Measurements from ENCODE around the gene BABAM2.

Gene BABAM2

DNA sequence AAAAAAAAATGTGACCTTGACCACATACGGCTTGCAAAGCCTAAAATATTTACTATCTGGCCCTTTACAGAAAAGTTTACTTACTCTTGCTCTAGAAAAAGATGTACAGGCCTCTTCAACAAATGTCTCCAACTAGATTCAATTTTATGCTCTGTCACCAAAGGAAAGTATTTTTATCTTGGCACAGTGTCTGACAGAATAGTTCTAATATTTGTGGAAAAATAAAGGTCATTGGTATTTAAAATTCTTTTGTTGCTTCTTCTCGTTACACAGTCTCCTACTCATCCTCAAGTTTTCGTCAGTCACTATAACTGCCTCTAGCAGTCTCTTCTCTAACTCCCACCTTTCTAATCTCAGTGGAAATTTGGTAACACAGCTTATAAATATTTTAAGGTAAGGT is 1.7 kb upstream of the BABAM2 start:
- H3K9ac ChIP-seq = no peak overlapping the region
- H3K9me3 ChIP-seq = no peaks in the 10 kb centered on the region
- H3K4me1 ChIP-seq = peaks cover 43% of the 10 kb centered on the region
- H3K4me3 ChIP-seq = no peak overlapping the region
- no peak overlapping the region for H3K27ac ChIP-seq
- H3K36me3 ChIP-seq = no peaks in the 10 kb centered on the region
- H3K27me3 ChIP-seq = no peaks in the 10 kb centered on the region
- no peak overlapping the region for H3K4me2 ChIP-seq
- no peak for TF ChIP-seq Cebpa-rat (IDR thresholded peaks at IDR 0.05)
- H4K20me1 ChIP-seq = no peaks in the 10 kb centered on the region

DNA sequence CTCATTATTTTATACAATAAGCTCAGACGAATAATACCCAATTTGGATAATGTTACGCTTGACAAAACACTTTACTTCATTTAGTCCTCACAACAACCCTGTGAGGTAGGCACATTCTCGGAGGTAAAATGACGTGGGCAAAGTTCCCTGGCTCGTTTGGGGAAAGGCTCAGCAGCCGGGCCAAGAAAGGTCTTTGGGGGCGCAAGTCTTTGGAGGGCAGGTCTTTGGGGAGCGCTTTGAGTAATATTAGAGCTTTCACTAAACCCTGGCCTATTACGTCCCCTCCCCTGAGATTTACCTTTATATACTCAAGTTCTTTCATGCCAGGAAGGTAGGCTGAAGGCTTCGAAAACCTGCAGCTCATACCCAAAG is 769 bp upstream of the BABAM2 start:
- TF ChIP-seq Cebpa-rat (IDR thresholded peaks at IDR 0.05) = no peak
- H3K4me2 ChIP-seq = peak overlapping the region; percentile 93
- H3K9me3 ChIP-seq = no peaks in the 10 kb centered on the region
- H3K36me3 ChIP-seq = peaks cover 8% of the 10 kb centered on the region
- H3K27me3 ChIP-seq = no peaks in the 10 kb centered on the region
- H3K9ac ChIP-seq = peak overlapping the region; percentile 91
- H3K4me1 ChIP-seq = peaks cover 43% of the 10 kb centered on the region
- peak overlapping the region; percentile 85 for H3K4me3 ChIP-seq
- H3K27ac ChIP-seq = peak overlapping the region; percentile 92
- no peaks in the 10 kb centered on the region for H4K20me1 ChIP-seq

DNA sequence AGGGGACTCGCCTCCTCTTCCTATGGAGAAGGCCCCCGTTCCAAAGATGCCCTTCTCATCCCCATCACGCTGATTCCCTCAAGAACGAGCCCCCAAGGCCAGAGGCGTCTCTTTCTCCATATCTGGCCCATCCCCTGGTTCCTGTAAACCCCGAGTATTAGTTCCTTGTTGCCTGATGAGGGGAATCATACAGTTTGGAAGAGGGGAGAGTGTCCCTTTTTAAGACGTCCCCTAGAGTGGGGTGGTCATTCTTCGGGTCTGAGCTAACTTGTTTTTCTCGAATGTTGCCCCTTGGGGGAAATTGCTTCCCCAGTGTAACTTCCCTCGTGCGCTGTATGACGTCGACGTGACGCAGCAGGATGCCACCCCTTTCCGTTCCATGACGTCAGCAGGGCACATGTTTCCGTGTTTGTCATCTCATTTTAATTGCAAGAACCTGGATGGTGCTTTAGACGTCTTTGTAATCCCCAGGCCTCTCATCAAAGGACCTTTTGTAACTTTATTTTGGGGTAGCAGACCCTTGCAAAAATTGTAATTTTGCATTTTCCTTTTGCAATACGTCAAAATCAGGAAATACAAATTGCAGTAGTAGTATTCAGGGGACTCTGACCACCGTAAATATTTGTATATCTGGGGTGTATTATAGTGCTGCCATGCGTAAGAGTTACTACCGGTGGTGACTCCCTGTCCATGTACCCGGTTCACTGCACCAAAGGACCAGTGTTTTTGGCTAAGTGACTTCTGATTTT is 569 bp downstream of the BABAM2 start:
- no peak for TF ChIP-seq Cebpa-rat (IDR thresholded peaks at IDR 0.05)
- peak overlapping the region; percentile 93 for H3K4me2 ChIP-seq
- peak overlapping the region; percentile 91 for H3K9ac ChIP-seq
- H4K20me1 ChIP-seq = no peaks in the 10 kb centered on the region
- peak overlapping the region; percentile 85 for H3K4me3 ChIP-seq
- H3K27me3 ChIP-seq = no peaks in the 10 kb centered on the region
- peaks cover 21% of the 10 kb centered on the region for H3K36me3 ChIP-seq
- H3K4me1 ChIP-seq = peaks cover 43% of the 10 kb centered on the region
- H3K9me3 ChIP-seq = no peaks in the 10 kb centered on the region
- peak overlapping the region; percentile 92 for H3K27ac ChIP-seq

DNA sequence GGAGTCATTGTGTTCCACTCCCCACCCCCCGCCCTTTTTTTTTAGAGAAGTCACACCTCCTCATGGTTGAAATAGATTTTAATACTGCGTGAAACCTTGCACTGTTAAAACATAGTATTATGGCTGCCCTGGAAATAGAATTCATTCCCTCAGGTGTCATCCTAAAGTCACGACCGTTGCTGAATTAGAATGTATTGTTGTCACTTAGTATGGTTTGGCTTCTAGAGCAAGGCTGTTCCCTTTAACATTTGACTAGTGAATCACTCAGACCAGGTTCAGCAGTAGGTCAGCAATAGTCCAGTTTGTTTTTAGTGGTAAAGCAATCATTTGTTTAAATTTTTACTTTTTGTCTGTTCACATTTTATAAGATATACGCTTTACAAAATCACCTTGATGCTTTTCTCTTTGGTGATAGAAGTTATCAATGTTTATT is 1.2 kb downstream of the BABAM2 start:
- no peak for TF ChIP-seq Cebpa-rat (IDR thresholded peaks at IDR 0.05)
- Histone ChIP-seq H3K4me3 (peak overlapping the region; percentile 85), H3K4me1 (peaks cover 43% of the 10 kb centered on the region), H3K36me3 (peaks cover 27% of the 10 kb centered on the region), H3K27me3 (no peaks in the 10 kb centered on the region), H3K4me2 (peak overlapping the region; percentile 93), H3K9me3 (no peaks in the 10 kb centered on the region), H3K9ac (no peak overlapping the region), H3K27ac (no peak overlapping the region), H4K20me1 (no peaks in the 10 kb centered on the region)

DNA sequence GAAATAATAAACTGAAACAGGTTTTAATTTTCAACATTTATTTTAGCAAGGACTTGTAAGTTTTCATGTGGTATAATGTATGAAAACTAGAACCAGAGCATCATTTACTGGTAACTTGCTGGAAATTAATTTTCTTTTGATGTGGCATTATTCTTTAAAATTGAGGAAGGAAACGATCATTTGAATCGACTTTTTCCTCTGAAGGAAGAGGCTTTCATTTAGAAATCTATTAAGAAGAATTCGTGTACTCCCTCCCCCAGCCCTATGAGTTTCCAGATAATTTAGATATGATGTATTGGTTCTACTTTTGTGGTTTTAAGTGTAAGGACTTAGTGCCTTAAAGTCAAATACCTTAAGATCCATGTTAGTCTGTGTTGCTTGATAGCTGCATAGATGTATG is 2.5 kb downstream of the BABAM2 start:
- H3K27ac ChIP-seq = no peak overlapping the region
- peak overlapping the region; percentile 93 for H3K4me2 ChIP-seq

DNA sequence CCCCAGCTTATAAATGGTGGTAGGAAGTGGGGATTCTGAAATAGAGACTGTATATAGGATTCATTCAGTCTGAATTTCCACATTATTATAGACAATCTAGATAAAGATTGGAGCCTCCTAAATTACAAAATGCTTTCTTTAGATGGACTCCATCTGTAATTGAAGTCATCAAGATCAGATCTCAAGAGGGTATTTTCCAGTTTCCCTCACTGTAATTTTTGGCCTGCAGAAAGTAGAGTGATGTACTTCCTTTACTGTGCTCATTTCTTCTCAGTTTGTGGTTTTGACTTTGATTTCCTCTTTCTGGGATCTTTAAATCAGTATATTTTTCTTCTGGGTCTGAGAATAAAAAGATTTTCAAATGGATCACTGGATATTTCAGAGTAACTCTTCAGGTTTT is 7.2 kb downstream of the BABAM2 start:
- H3K9ac ChIP-seq = no peak overlapping the region
- no peak overlapping the region for H3K27ac ChIP-seq
- H4K20me1 ChIP-seq = no peaks in the 10 kb centered on the region
- no peak for TF ChIP-seq Cebpa-rat (IDR thresholded peaks at IDR 0.05)
- H3K4me1 ChIP-seq = peaks cover 25% of the 10 kb centered on the region
- H3K9me3 ChIP-seq = no peaks in the 10 kb centered on the region
- no peaks in the 10 kb centered on the region for H3K27me3 ChIP-seq
- H3K4me2 ChIP-seq = peak overlapping the region; percentile 41
- peaks cover 59% of the 10 kb centered on the region for H3K36me3 ChIP-seq
- no peak overlapping the region for H3K4me3 ChIP-seq

More for the DNA sequence above, 2.5 kb downstream of the BABAM2 start:
- Histone ChIP-seq H3K9me3 (no peaks in the 10 kb centered on the region), H3K4me3 (no peak overlapping the region), H4K20me1 (no peaks in the 10 kb centered on the region), H3K27me3 (no peaks in the 10 kb centered on the region), H3K36me3 (peaks cover 33% of the 10 kb centered on the region), H3K9ac (no peak overlapping the region), H3K4me1 (peaks cover 52% of the 10 kb centered on the region)
- TF ChIP-seq Cebpa-rat (IDR thresholded peaks at IDR 0.05) = no peak

DNA sequence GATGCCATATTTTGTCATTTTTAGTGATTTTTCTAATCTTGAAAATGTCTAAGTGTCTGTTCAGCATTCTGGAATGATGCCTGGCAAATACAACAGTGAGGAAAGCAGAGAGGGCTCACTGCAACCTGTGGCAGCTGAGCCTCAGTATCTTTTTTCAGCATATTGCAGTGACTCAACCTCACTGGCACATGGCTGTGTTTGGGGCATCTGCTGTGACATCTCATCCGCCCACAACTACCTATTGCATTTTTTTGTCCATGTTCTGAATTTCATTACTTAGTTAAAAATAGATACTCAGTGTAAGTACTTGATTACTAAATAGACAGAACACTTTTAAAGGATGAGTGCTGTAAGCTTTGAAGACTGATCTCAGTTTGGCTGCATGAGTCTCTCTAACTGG is 10.7 kb downstream of the BABAM2 start:
- Histone ChIP-seq H3K27me3 (no peaks in the 10 kb centered on the region), H3K36me3 (peaks cover 53% of the 10 kb centered on the region), H3K9me3 (no peaks in the 10 kb centered on the region), H4K20me1 (no peaks in the 10 kb centered on the region; the same call in 1 of the 2 replicates), H3K27ac (no peak overlapping the region), H3K9ac (no peak overlapping the region), H3K4me2 (no peak overlapping the region), H3K4me1 (peaks cover 15% of the 10 kb centered on the region), H3K4me3 (no peak overlapping the region)
- TF ChIP-seq Cebpa-rat (IDR thresholded peaks at IDR 0.05) = no peak

DNA sequence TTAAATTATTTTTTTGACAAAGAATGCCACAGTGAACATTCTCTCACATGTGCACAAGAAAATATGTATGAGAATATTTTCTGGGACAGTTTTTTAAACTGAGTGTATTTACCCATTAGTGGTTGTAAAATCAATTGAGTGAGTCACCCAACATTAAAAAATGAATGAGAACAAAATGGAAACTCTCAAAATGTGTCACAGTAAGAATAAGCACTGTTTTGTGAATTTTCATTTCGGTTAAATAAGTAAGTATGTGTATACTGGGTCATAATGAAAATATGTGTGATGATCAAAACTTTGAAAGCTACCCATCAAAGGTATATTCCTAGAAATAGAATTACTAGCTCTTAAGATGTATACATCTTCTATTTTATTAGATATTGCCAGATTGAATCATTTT is 11.6 kb downstream of the BABAM2 start:
- Histone ChIP-seq H3K4me3 (no peak overlapping the region), H3K4me1 (peaks cover 11% of the 10 kb centered on the region), H3K9ac (no peak overlapping the region), H3K27ac (no peak overlapping the region), H3K27me3 (no peaks in the 10 kb centered on the region), H3K9me3 (no peaks in the 10 kb centered on the region), H3K4me2 (no peak overlapping the region), H3K36me3 (peaks cover 44% of the 10 kb centered on the region), H4K20me1 (no peaks in the 10 kb centered on the region; the same call in 1 of the 2 replicates)
- TF ChIP-seq Cebpa-rat (IDR thresholded peaks at IDR 0.05) = no peak

DNA sequence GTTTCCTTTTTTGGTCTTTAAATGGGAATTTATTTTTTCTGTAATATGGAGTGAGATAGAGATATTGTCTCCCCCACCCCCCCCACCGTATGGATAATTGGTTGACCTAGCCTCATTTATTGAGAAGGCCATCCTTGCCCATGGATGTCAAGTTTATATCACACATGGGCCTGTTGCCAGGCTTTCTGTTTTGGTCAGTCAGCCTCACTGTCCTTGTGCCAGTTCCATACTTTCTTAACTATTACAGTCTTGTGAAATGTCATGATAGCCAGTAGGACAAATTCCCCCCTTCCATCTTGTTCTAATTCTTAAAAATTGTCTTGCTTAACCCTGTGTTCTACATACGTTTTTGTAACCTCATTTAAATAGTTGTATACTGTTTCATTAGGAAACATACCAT is 12.5 kb downstream of the BABAM2 start:
- TF ChIP-seq Cebpa-rat (IDR thresholded peaks at IDR 0.05) = no peak
- Histone ChIP-seq H3K4me3 (no peak overlapping the region), H3K27me3 (no peaks in the 10 kb centered on the region), H3K27ac (no peak overlapping the region), H3K4me1 (peaks cover 2% of the 10 kb centered on the region), H3K9ac (no peak overlapping the region), H3K9me3 (no peaks in the 10 kb centered on the region), H4K20me1 (no peaks in the 10 kb centered on the region; the same call in 1 of the 2 replicates), H3K36me3 (peaks cover 43% of the 10 kb centered on the region), H3K4me2 (no peak overlapping the region)

DNA sequence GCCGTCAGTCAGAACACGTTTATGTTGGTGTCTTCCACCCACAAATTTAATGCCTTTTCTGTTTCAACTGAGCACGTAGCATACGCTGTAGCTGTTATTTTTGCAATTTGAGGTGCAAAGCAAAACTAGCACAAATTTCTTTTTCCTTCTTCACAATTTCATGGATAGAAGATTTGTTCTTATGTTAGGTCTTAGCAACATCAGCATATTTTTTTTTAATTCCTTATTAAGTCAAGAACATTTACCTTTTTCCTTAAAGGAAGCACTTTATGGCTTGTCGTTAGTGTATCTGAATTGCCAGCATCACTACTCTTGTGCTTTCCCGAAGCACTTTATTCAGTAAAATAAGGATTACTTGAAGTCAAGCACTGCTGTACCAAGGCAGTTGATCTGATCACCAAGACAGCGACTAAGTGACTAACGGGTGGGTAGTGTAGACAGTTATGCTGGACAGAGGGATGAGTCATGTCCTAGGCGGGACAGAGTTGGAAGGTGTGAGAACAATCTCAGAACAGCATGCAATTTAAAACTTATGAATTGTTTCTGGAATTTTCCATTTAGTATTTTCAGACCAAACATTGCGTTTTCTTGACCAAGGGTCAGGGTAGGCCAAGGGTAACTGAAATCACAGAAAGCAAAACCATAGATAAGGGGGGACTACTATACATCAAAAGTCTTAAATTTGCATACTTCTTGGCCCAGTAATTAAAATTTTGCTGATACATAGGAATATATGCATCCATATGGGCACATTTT is 13.3 kb downstream of the BABAM2 start:
- TF ChIP-seq Cebpa-rat (IDR thresholded peaks at IDR 0.05) = no peak
- peaks cover 41% of the 10 kb centered on the region for H3K36me3 ChIP-seq
- H3K9ac ChIP-seq = no peak overlapping the region
- H3K4me1 ChIP-seq = no peaks in the 10 kb centered on the region
- H3K27ac ChIP-seq = no peak overlapping the region
- H4K20me1 ChIP-seq = peaks cover 8% of the 10 kb centered on the region; the same call in 1 of the 2 replicates
- H3K4me3 ChIP-seq = no peak overlapping the region
- no peak overlapping the region for H3K4me2 ChIP-seq
- H3K9me3 ChIP-seq = no peaks in the 10 kb centered on the region
- H3K27me3 ChIP-seq = no peaks in the 10 kb centered on the region
